GM12873 (cell line): ENCODE data around the gene SLC38A1.

Experiments used
- CTCF ChIP-seq: IDR thresholded peaks from 2 replicates; pipeline ENCODE4 v1.5.1; 2012; ENCODE audit warnings: low read depth, mild to moderate bottlenecking, moderate library complexity, low read length, control low read depth; ENCODE audit not compliant: insufficient read depth; ENCODE audit errors: missing control alignments

SLC38A1 gene

GRCh38 chr12:46237371-46238045, 31.3 kb downstream of the SLC38A1 start:
- no peak for TF ChIP-seq CTCF

- TF ChIP-seq CTCF = no peak
Observed at GRCh38 chr12:46234000-46234399, 34.8 kb downstream of the SLC38A1 start.

- TF ChIP-seq CTCF = no peak
Observed at GRCh38 chr12:46233423-46233822, 35.4 kb downstream of the SLC38A1 start.

- no peak for TF ChIP-seq CTCF
Observed at GRCh38 chr12:46230983-46231382, 37.9 kb downstream of the SLC38A1 start.

GRCh38 chr12:46230306-46230705, 38.5 kb downstream of the SLC38A1 start:
- no peak for TF ChIP-seq CTCF

- TF ChIP-seq CTCF = no peak
Observed at GRCh38 chr12:46227616-46228015, 41.2 kb downstream of the SLC38A1 start.

GRCh38 chr12:46224386-46224785, 44.5 kb downstream of the SLC38A1 start:
- no peak for TF ChIP-seq CTCF
